GM12873 (cell line): ENCODE results near the gene CLHC1.

Experiments used
- CTCF ChIP-seq: IDR thresholded peaks from 2 replicates; pipeline ENCODE4 v1.5.1; 2012; ENCODE audit warnings: low read depth, mild to moderate bottlenecking, moderate library complexity, low read length, control low read depth; ENCODE audit not compliant: insufficient read depth; ENCODE audit errors: missing control alignments

Gene CLHC1

GRCh38 chr2:55164534-55165480 is 67.3 kb downstream of the CLHC1 start:
- TF ChIP-seq CTCF = no peak

GRCh38 chr2:55163941-55164390 is 68.1 kb downstream of the CLHC1 start:
- no peak for TF ChIP-seq CTCF

- no peak for TF ChIP-seq CTCF
Observed at GRCh38 chr2:55163274-55163721, 68.8 kb downstream of the CLHC1 start.

GRCh38 chr2:55162284-55163006 is 69.6 kb downstream of the CLHC1 start:
- no peak for TF ChIP-seq CTCF

GRCh38 chr2:55161295-55162210 is 70.5 kb downstream of the CLHC1 start:
- TF ChIP-seq CTCF = no peak

- TF ChIP-seq CTCF = no peak
Observed at GRCh38 chr2:55160422-55160821, 71.7 kb downstream of the CLHC1 start.
